GM12878 (cell line): ENCODE results near the gene ETAA1. TPM values are rescaled to one million over a fixed set of nuclear protein-coding genes. Genes with fewer than 3 reads are reported as not detected.

ENCODE experiments used
- ATAC-seq: fragments of 200-7000 bp; cut with Tn5 transposase; 3 replicates; pipeline ENCODE4 v1.9.1; 2020; ENCODE audit warnings: mild to moderate bottlenecking, moderate library complexity
- BruUV-seq: library from RNA; stranded (reverse); fragments of 400-500 nt; replicated peaks from 2 replicates; lab custom pipeline; 2021; lab: Mats Ljungman, UMichigan
- CTCF ChIA-PET: fragments of 300-600 bp; sonication (Branson Sonifier 250); formaldehyde crosslinking; extraction: SDS; loops from one replicate; lab custom pipeline; 2021; ENCODE audit warnings: inconsistent platforms; lab: Yijun Ruan, JAX
- POLR2A ChIA-PET: fragments of 350-600 bp; formaldehyde crosslinking; extraction: SDS; loops from one replicate; lab custom pipeline; 2021; ENCODE audit warnings: inconsistent platforms; lab: Charles Lee
- RAD21 ChIA-PET: fragments of 300-600 bp; sonication (Branson Sonifier 250); formaldehyde crosslinking; loops from one replicate; lab custom pipeline; 2023; ENCODE audit warnings: antibody characterized with exemption; ENCODE audit not compliant: unreplicated experiment; lab: Charles Lee
- SMC1A ChIA-PET: fragments of 300-600 bp; sonication (Branson Sonifier 250); formaldehyde crosslinking; loops from one replicate; lab custom pipeline; 2023; ENCODE audit not compliant: unreplicated experiment, uncharacterized antibody; lab: Charles Lee
- DNase-seq: peaks from one replicate; pipeline ENCODE4 v3.0.0-alpha.2; 2011; ENCODE audit warnings: low read depth, low spot score
- FAIRE-seq: peaks from 3 replicates; lab custom pipeline; 2011; peaks lifted over from hg19 to GRCh38; lab: Jason Lieb, UNC
- H2AFZ ChIP-seq: 2 replicates; pipeline ENCODE4 v1.6.0; 2011; ENCODE audit warnings: low read depth, low read length, control low read depth; ENCODE audit not compliant: control insufficient read depth
- H3K27ac ChIP-seq: 2 replicates; pipeline ENCODE4 v1.5.1; 2011; ENCODE audit warnings: control low read depth; ENCODE audit not compliant: control insufficient read depth, insufficient read depth
- H3K27me3 ChIP-seq, 2 experiments: replicated peaks in 1 of 2; 2 replicates each; pipeline versions ENCODE4 v1.6.0 to v1.6.1; 2011; ENCODE audit warnings: low read length in 1 of 2; ENCODE audit not compliant: control insufficient read depth in 2 of 2, insufficient read depth in 2 of 2
- H3K36me3 ChIP-seq, 2 experiments: 2 replicates each; pipeline ENCODE4 v1.5.1; 2011; ENCODE audit warnings: low read length in 1 of 2; ENCODE audit not compliant: control insufficient read depth in 2 of 2, insufficient read depth in 2 of 2
- H3K4me1 ChIP-seq: 2 replicates; pipeline ENCODE4 v1.6.1; 2011; ENCODE audit warnings: mild to moderate bottlenecking, low read length, moderate library complexity, mixed read lengths; ENCODE audit not compliant: control insufficient read depth, insufficient read depth
- H3K4me2 ChIP-seq: 2 replicates; pipeline ENCODE4 v1.6.0; 2011; ENCODE audit warnings: control low read depth; ENCODE audit not compliant: control insufficient read depth, insufficient read depth
- H3K4me3 ChIP-seq: fragments of 200-600 bp; sonication (generic); 2 replicates; pipeline ENCODE4 v1.5.1; 2016
- H3K79me2 ChIP-seq: 2 replicates; pipeline ENCODE4 v1.6.0; 2011; ENCODE audit warnings: low read length; ENCODE audit not compliant: control insufficient read depth, insufficient read depth
- H3K9ac ChIP-seq: 2 replicates; pipeline ENCODE4 v1.8.0; 2011; ENCODE audit warnings: low read length, control low read depth, mixed read lengths; ENCODE audit not compliant: control insufficient read depth, insufficient read depth
- H3K9me3 ChIP-seq: replicated peaks from 3 replicates; pipeline ENCODE4 v1.5.1; 2011; ENCODE audit warnings: mild to moderate bottlenecking, low read length; ENCODE audit not compliant: control insufficient read depth, insufficient read depth
- H4K20me1 ChIP-seq: 2 replicates; pipeline ENCODE4 v1.6.0; 2011; ENCODE audit not compliant: control insufficient read depth, insufficient read depth
- ATF3 ChIP-seq: IDR thresholded peaks from 2 replicates; pipeline ENCODE4 v1.6.1; 2011; ENCODE audit warnings: low read depth, mild to moderate bottlenecking, low read length, moderate library complexity, borderline replicate concordance; ENCODE audit errors: extremely low read depth
- BCL11A ChIP-seq: IDR thresholded peaks from 2 replicates; pipeline ENCODE4 v1.6.1; 2011; ENCODE audit warnings: low read depth, low read length
- E2F4 ChIP-seq: IDR thresholded peaks from 2 replicates; pipeline ENCODE4 v1.6.1; 2012; ENCODE audit warnings: low read depth, low read length, improper control_type of control experiment
- FOS ChIP-seq: IDR thresholded peaks from 3 replicates; pipeline ENCODE4 v1.6.1; 2011; ENCODE audit warnings: borderline replicate concordance; ENCODE audit not compliant: insufficient read length; ENCODE audit errors: extremely low read depth
- GATAD2B ChIP-seq: fragments of 450-650 bp; conservative IDR thresholded peaks from 2 replicates; pipeline ENCODE4 v1.6.1; 2017; ENCODE audit warnings: low read depth, mild to moderate bottlenecking, moderate library complexity
- RFX5 ChIP-seq: IDR thresholded peaks from 2 replicates; pipeline ENCODE4 v1.6.1; 2011; ENCODE audit warnings: low read depth, low read length, improper control_type of control experiment
- SMC3 ChIP-seq: IDR thresholded peaks from 2 replicates; pipeline ENCODE4 v1.6.1; 2011; ENCODE audit warnings: low read length, improper control_type of control experiment, borderline replicate concordance
- SPI1 ChIP-seq: IDR thresholded peaks from 2 replicates; pipeline ENCODE4 v1.6.1; 2011; ENCODE audit warnings: low read depth, mild to moderate bottlenecking, low read length, moderate library complexity, borderline replicate concordance; ENCODE audit not compliant: insufficient read depth
- SREBF1 ChIP-seq: IDR thresholded peaks from 2 replicates; pipeline ENCODE4 v1.6.1; 2012; ENCODE audit warnings: mild to moderate bottlenecking, low read length
- SRF ChIP-seq, 2 experiments: IDR thresholded peaks; 2 replicates each; pipeline ENCODE4 v1.6.1; 2011; ENCODE audit warnings: low read depth in 2 of 2, low read length in 2 of 2, mild to moderate bottlenecking in 1 of 2, moderate library complexity in 1 of 2
- STAT1 ChIP-seq: fragments of 450-650 bp; conservative IDR thresholded peaks from 2 replicates; pipeline ENCODE4 v1.6.1; 2014; ENCODE audit warnings: antibody characterized with exemption, mild to moderate bottlenecking
- TARDBP ChIP-seq: IDR thresholded peaks from 2 replicates; pipeline ENCODE4 v1.6.1; 2016; ENCODE audit warnings: borderline replicate concordance
- USF2 ChIP-seq: IDR thresholded peaks from 2 replicates; pipeline ENCODE4 v1.6.1; 2011; ENCODE audit warnings: low read depth, low read length, improper control_type of control experiment, borderline replicate concordance
- WRNIP1 ChIP-seq: IDR thresholded peaks from 2 replicates; pipeline ENCODE4 v1.6.1; 2011; ENCODE audit warnings: low read depth, low read length, improper control_type of control experiment, borderline replicate concordance
- ZBED1 ChIP-seq: IDR thresholded peaks from 2 replicates; pipeline ENCODE4 v1.6.1; 2016; ENCODE audit warnings: borderline replicate concordance
- ZNF687 ChIP-seq: fragments of 450-650 bp; IDR thresholded peaks from 2 replicates; pipeline ENCODE4 v1.6.1; 2017; ENCODE audit warnings: mild to moderate bottlenecking, moderate library complexity
- WGBS: methylation state at CpG from one replicate; pipeline ENCODE4 v1.1.6; 2016; ENCODE audit warnings: low lambda C conversion rate; ENCODE audit not compliant: insufficient replicate concordance, insufficient coverage; ENCODE audit errors: missing lambda C conversion rate; 5-methylcytosine and 5-hydroxymethylcytosine counted together
- in situ Hi-C: fragments of 300-500 bp; cut with MboI; formaldehyde crosslinking; loops from 9 replicates; pipeline ENCODE4 v1.14.3; 2018; ENCODE audit warnings: mixed read lengths
- intact Hi-C: fragments of 100-400 bp; cut with micrococcal nuclease; formaldehyde crosslinking; loops from one replicate; pipeline ENCODE4 v1.14.2; 2022; ENCODE audit not compliant: unreplicated experiment
- polyA plus RNA-seq, 11 experiments: library from polyadenylated mRNA; depleted of rRNA in 4 of 11; unstranded in 6 of 11; stranded (reverse) in 5 of 11; fragments of >200 nt; fragmentation: Nextera tagmentation in 4 of 11; fragmentation: Illumina TruSeq in 1 of 11; extraction: Ambion mirVana in 4 of 11; extraction: Trizol in 1 of 11; gene quantifications; 1 replicate in 1 of 11; 2 replicates in 10 of 11; pipeline versions ENCODE4 v1.2.1 to v1.2.3, GENCODE V29; 2011 to 2016; ENCODE audit warnings: inconsistent platforms in 2 of 11, missing spikeins in 2 of 11, low read depth in 1 of 11
- total RNA-seq, 4 experiments: library from RNA; depleted of rRNA in 3 of 4; stranded (reverse); fragments of >200 nt in 3 of 4; fragmentation: Illumina TruSeq in 1 of 4; extraction: Trizol in 1 of 4; gene quantifications; 2 replicates each; pipeline versions ENCODE4 v1.2.1 to v1.2.3, GENCODE V29; 2013 to 2021
- TF ChIP-seq, protein P1 (sequence below): IDR thresholded peaks from 2 replicates; pipeline ENCODE4 v1.6.1; 2011; ENCODE audit warnings: mild to moderate bottlenecking, low read depth, low read length, moderate library complexity; ENCODE audit not compliant: insufficient replicate concordance

Gene ETAA1
- total and polyA plus RNA-seq, 10 of the 15 experiments (the other 5 are each of a cell fraction or from before 2014, with no cell fraction given) = 4.2 to 24.2 (median 13.4) TPM

DNA sequence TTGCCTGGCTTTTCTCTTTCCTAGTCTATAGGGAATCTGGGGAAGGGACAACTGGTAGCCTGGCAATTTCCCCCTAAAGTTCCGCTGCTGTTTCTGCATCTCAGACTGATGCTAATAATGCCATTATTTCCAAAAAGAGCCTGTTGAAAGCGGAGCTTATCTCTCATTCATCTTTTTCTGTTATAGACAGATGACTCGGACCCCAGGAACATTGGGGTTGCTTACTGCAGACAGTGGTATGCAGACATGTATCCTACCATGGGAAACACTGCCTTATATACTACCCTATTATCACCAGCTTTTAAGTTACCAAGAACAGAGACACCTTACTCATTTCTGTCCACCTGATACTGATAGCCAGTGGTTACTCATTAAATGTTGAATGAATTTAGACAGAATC, 15.3 kb downstream of the ETAA1 start:
- Histone ChIP-seq H2AFZ (no peak overlapping the region), H3K79me2 (no peaks in the 10 kb centered on the region), H3K36me3 (peaks cover 0 to 16% of the 10 kb centered on the region in 2 experiments; a peak in 2 of 4 replicates), H3K9ac (no peak overlapping the region), H3K4me1 (no peaks in the 10 kb centered on the region), H3K4me3 (no peak overlapping the region), H3K4me2 (no peak overlapping the region), H3K27ac (no peak overlapping the region)
- 98% methylated on average over 3 of the region's 3 CpGs for WGBS
- ATAC-seq = no peak
- FAIRE-seq = no peak
- in situ Hi-C loops (no loop called here), intact Hi-C loops (no loop called here)
- no peak for DNase-seq
- TF ChIP-seq WRNIP1 (no peak), STAT1 (no peak), SPI1 (no peak), SREBF1 (no peak), RFX5 (no peak), ZBED1 (no peak), USF2 (no peak), ATF3 (no peak), GATAD2B (no peak), FOS (no peak), SRF (IDR thresholded peaks at IDR 0.05; ENCODE audit: low read depth in 2 of 2, low read length in 2 of 2) (no peak), E2F4 (no peak), TARDBP (no peak), SMC3 (no peak), ZNF687 (no peak), BCL11A (no peak)
- TF ChIP-seq, protein P1, sequence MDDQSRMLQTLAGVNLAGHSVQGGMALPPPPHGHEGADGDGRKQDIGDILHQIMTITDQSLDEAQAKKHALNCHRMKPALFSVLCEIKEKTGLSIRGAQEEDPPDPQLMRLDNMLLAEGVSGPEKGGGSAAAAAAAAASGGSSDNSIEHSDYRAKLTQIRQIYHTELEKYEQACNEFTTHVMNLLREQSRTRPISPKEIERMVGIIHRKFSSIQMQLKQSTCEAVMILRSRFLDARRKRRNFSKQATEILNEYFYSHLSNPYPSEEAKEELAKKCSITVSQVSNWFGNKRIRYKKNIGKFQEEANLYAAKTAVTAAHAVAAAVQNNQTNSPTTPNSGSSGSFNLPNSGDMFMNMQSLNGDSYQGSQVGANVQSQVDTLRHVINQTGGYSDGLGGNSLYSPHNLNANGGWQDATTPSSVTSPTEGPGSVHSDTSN = no peak
- TF ChIP-seq, all 136 proteins: peak for 0
- SMC1A ChIA-PET = interaction anchor here (0.6 to 1.8 kb wide), 3 partner anchors 10 to 58 kb away, joined by 3 to 8 read pairs (median 3); no protein-coding TSS in a partner anchor
- Histone ChIP-seq H3K9me3 (no peaks in the 10 kb centered on the region), H4K20me1 (no peaks in the 10 kb centered on the region), H3K27me3 (no peaks in the 10 kb centered on the region)
- CTCF ChIA-PET = no interaction called here
- BruUV-seq = no TSS peak
- RAD21 ChIA-PET = no interaction called here
- POLR2A ChIA-PET = no interaction called here
